Naive thymus-derived CD8-positive, alpha-beta T cell (primary cell): Measurements from ENCODE around the gene CTIF. TPM values are rescaled to one million over a fixed set of nuclear protein-coding genes. Genes with fewer than 3 reads are reported as not detected.
A peak's percentile ranks its signal among the peaks of the same experiment; 100 is the strongest.

Experiments used
- ATAC-seq, 2 donors: fragments of 150-1000 bp; cut with Tn5 transposase in 1 of 2; sonication (Bioruptor Pico), chemical (Tn5 transposase) in 1 of 2; 1 replicate in 1 of 2; 2 replicates in 1 of 2; pipeline ENCODE4 v1.10.0; 2021; ENCODE audit warnings: mild to moderate bottlenecking in 2 of 2, moderate library complexity in 2 of 2
- POLR2A ChIA-PET: fragments of 350-600 bp; sonication (Branson Sonifier 250); formaldehyde crosslinking; loops from one replicate; lab custom pipeline; 2021; ENCODE audit warnings: antibody characterized with exemption; lab: Charles Lee
- DNase-seq, 10 donors: peaks; one replicate each; pipeline versions ENCODE4 v3.0.0 to v3.0.0-alpha.2; 2020 to 2022
- H3K27ac Mint-ChIP-seq, 10 donors: one replicate each; pipeline ENCODE4 v1.8.0; 2020 to 2022; ENCODE audit warnings: mild to moderate bottlenecking in 10 of 10, mixed read lengths in 10 of 10, moderate library complexity in 4 of 10, inconsistent platforms in 1 of 10
- H3K27me3 Mint-ChIP-seq, 5 donors: one replicate each; pipeline ENCODE4 v1.8.0; 2021 to 2022; ENCODE audit warnings: mixed read lengths in 5 of 5
- H3K36me3 Mint-ChIP-seq, 3 donors: one replicate each; pipeline ENCODE4 v1.8.0; 2020 to 2022; ENCODE audit warnings: mixed read lengths in 3 of 3, mild to moderate bottlenecking in 2 of 3, inconsistent platforms in 1 of 3
- H3K4me1 Mint-ChIP-seq, 4 donors: one replicate each; pipeline ENCODE4 v1.8.0; 2021 to 2022; ENCODE audit warnings: mixed read lengths in 4 of 4
- H3K4me3 Mint-ChIP-seq, 10 donors: one replicate each; pipeline ENCODE4 v1.8.0; 2020 to 2022; ENCODE audit warnings: mild to moderate bottlenecking in 10 of 10, mixed read lengths in 10 of 10, moderate library complexity in 6 of 10, inconsistent platforms in 1 of 10
- H3K9me3 Mint-ChIP-seq, 9 donors: one replicate each; pipeline ENCODE4 v1.8.0; 2020 to 2022; ENCODE audit warnings: mixed read lengths in 9 of 9, mild to moderate bottlenecking in 3 of 9, inconsistent platforms in 1 of 9, moderate library complexity in 1 of 9
- polyA plus RNA-seq, 3 donors: library from polyadenylated mRNA; unstranded; fragments of 300-500 nt; fragmentation: Illumina TruSeq; gene quantifications; one replicate each; pipeline ENCODE4 v1.2.3, GENCODE V29; 2021
- total RNA-seq, 8 experiments: library from RNA in 2 of 8; stranded (reverse) in 2 of 8; gene quantifications; one replicate each; pipeline ENCODE4 v1.2.3 and lab custom pipeline; 2021 to 2026

Gene CTIF
- total and polyA plus RNA-seq, 5 experiments from 2014 or later: 0.06 to 3.4 (median 2.0) TPM; not detected in 2

GRCh38 chr18:48824231-48824970, 285.6 kb downstream of the CTIF start:
- no peaks in the 10 kb centered on the region for H3K27me3 Mint-ChIP-seq
- ATAC-seq (no peak), DNase-seq (no peak)
- peaks cover 6 to 18% (median 12%) of the 10 kb centered on the region in 4 donors for H3K4me1 Mint-ChIP-seq
- no peaks in the 10 kb centered on the region for H3K36me3 Mint-ChIP-seq
- peak overlapping the region in 3 of 10 donors; percentile 24 to 58 (median 55) for H3K27ac Mint-ChIP-seq
- POLR2A ChIA-PET: no interaction called here
- H3K4me3 Mint-ChIP-seq: no peak overlapping the region
- H3K9me3 Mint-ChIP-seq: peaks cover 0 to 6% (median 0%) of the 10 kb centered on the region in 9 donors

DNA sequence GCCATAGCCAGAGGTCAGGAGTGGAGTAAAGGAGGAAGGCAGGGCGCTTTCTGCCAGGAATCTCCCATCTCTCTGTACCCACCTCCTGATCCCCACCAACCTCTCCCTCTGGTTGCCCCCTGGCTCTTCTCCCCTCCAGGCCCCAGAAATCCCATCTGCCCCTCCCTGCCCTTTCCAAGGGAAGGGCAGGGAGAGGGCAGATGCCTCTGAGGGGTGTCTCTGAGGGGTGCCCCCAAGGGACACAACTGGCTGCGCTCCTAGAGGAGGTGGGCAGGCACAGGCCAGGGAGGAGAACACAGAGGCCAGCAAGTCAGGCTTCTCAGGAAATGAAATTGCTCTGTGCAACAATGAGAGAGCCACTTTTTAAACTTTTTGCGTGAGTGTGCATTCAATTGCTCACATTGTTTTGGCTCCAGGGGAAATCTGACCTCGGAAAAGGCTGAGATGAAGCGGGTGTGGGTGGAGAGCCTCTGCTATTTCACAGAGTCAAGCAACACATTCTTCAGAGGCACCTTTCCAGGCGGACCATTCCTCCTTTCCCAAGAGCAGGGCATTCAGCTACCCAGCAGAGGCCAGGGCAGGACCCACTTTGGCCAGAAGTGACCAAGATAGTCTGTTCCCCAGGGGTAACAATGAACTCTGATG, 286.4 kb downstream of the CTIF start:
- H3K36me3 Mint-ChIP-seq: no peaks in the 10 kb centered on the region
- peak overlapping the region in 1 of 10 donors; percentile 38 for H3K27ac Mint-ChIP-seq
- peaks cover 6 to 19% (median 12%) of the 10 kb centered on the region in 4 donors for H3K4me1 Mint-ChIP-seq
- no peak overlapping the region for H3K4me3 Mint-ChIP-seq
- DNase-seq: peak in 1 of 10 donors; percentile 15
- peaks cover 0 to 2% (median 0%) of the 10 kb centered on the region in 5 donors for H3K27me3 Mint-ChIP-seq
- POLR2A ChIA-PET: no interaction called here
- H3K9me3 Mint-ChIP-seq: peaks cover 0 to 6% (median 0%) of the 10 kb centered on the region in 9 donors
- ATAC-seq: no peak

- ATAC-seq (no peak), DNase-seq (no peak)
- H3K4me1 Mint-ChIP-seq: peaks cover 7 to 15% (median 9%) of the 10 kb centered on the region in 4 donors
- H3K36me3 Mint-ChIP-seq: no peaks in the 10 kb centered on the region
- POLR2A ChIA-PET: no interaction called here
- peak overlapping the region in 1 of 10 donors; percentile 36 for H3K27ac Mint-ChIP-seq
- H3K9me3 Mint-ChIP-seq: peaks cover 0 to 6% (median 0%) of the 10 kb centered on the region in 9 donors
- H3K27me3 Mint-ChIP-seq: peaks cover 0 to 2% (median 0%) of the 10 kb centered on the region in 5 donors
- no peak overlapping the region for H3K4me3 Mint-ChIP-seq
Observed at GRCh38 chr18:48826271-48826670, 287.4 kb downstream of the CTIF start.

DNA sequence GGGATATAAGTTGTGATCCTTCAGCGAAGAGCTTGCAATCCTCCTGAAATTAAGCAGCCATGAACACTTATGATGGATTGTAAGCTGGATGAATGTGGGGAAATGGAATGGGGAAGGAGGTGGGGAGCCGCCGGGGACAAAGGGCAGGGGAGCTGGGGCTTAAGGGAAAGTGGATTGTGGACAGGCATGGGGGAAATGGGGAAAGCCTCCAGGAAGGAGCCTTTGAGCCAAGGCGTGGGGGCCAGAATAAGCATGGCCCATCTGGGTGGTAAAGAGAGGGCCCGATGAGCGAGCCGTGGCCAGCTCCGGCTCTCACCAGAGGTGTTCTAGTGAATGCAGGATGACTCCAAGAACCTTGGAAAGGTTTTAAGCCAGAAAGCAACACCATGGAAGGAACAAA, 288.0 kb downstream of the CTIF start:
- POLR2A ChIA-PET: no interaction called here
- no peak overlapping the region for H3K4me3 Mint-ChIP-seq
- H3K4me1 Mint-ChIP-seq: peaks cover 7 to 17% (median 12%) of the 10 kb centered on the region in 4 donors
- peaks cover 0 to 6% (median 0%) of the 10 kb centered on the region in 9 donors for H3K9me3 Mint-ChIP-seq
- no peak for ATAC-seq
- no peaks in the 10 kb centered on the region for H3K36me3 Mint-ChIP-seq
- H3K27me3 Mint-ChIP-seq: peaks cover 0 to 2% (median 0%) of the 10 kb centered on the region in 5 donors
- DNase-seq: no peak
- H3K27ac Mint-ChIP-seq: no peak overlapping the region

DNA sequence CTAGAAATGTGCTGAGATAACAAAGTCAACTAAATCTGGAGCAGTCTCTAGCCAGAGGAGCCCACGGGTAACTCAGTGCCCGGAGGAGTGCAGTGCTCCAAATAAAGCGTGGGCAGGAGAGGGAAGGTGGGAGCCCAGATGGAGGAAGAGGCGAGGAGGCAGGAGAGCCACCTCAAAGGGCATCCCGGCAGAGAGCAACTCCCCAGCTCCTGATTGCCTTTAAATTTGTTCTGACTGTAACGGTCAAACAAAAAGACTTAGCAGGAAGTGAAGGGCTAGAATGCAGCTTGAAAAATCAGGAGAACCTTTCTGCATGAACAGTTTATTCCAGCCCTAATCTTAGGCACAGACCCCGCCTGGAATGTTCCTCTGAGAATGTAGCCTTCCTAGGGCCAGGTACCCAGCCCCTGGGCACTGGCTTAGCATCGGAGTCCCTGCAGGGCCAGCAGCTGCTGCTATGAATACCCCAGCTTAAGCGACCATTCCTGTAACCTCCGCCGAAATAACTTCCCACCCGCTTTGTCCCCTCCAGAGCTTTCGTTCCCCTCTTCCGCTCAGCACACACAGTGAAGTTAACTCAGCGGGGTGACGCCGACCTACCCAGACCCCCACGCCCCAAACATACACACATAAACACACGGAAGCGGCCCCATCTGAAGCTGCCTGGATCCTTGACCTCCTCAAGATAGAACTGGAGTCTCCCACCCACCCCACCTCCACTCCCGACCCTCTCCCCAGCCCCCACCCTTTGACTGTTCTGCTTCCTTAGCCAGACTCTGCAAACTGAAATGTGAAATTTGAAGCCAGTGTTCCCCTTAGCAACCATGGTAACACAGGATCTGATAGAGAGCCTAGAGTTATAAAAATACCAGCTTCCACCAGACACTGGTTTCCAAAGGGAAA, 288.7 kb downstream of the CTIF start:
- peak overlapping the region in 1 of 10 donors; percentile 24 for H3K4me3 Mint-ChIP-seq
- H3K9me3 Mint-ChIP-seq: peaks cover 0 to 6% (median 0%) of the 10 kb centered on the region in 9 donors
- POLR2A ChIA-PET: interaction anchor here (1.4 kb wide), 1 partner anchor 14 kb away, joined by 4 read pairs; no protein-coding TSS in a partner anchor
- peaks cover 9 to 23% (median 17%) of the 10 kb centered on the region in 4 donors for H3K4me1 Mint-ChIP-seq
- ATAC-seq: no peak
- peak overlapping the region in 2 of 10 donors; percentile 5 to 73 for H3K27ac Mint-ChIP-seq
- H3K36me3 Mint-ChIP-seq: no peaks in the 10 kb centered on the region
- H3K27me3 Mint-ChIP-seq: peaks cover 0 to 2% (median 0%) of the 10 kb centered on the region in 5 donors
- no peak for DNase-seq

DNA sequence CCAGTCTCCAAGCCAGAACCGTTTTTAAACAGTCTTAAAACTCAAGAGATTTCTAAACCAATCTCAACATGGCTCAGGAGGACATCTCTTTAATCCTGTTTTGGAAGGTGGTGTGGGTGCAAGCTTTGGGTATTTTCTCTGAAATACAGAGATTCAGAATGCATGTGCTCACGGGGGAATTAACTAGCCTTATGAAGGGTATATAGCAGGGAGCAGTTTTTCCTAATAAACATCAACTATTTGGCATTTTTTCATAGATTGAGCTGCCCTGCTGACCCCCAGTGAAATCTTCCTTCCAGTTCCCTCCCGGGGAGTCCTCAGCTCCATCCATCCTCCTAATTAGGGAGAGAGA, 289.3 kb downstream of the CTIF start:
- Mint-ChIP-seq H3K9me3 (peaks cover 0 to 6% (median 0%) of the 10 kb centered on the region in 9 donors), H3K27ac (no peak overlapping the region), H3K4me3 (no peak overlapping the region), H3K36me3 (no peaks in the 10 kb centered on the region), H3K27me3 (peaks cover 0 to 2% (median 0%) of the 10 kb centered on the region in 5 donors), H3K4me1 (peaks cover 15 to 29% (median 24%) of the 10 kb centered on the region in 4 donors)
- ATAC-seq: no peak
- POLR2A ChIA-PET: interaction anchor here (1.4 kb wide), 1 partner anchor 15 kb away, joined by 4 read pairs; no protein-coding TSS in a partner anchor
- no peak for DNase-seq

- Mint-ChIP-seq H3K4me1 (peaks cover 15 to 35% (median 31%) of the 10 kb centered on the region in 4 donors), H3K27me3 (peaks cover 0 to 2% (median 0%) of the 10 kb centered on the region in 5 donors), H3K9me3 (peaks cover 0 to under 1% (median 0%) of the 10 kb centered on the region in 9 donors), H3K36me3 (no peaks in the 10 kb centered on the region), H3K27ac (no peak overlapping the region), H3K4me3 (no peak overlapping the region)
- no peak for ATAC-seq
- peak in 1 of 10 donors; percentile 10 for DNase-seq
- POLR2A ChIA-PET: interaction anchor here (1.4 kb wide), 1 partner anchor 16 kb away, joined by 4 read pairs; no protein-coding TSS in a partner anchor
Observed at GRCh38 chr18:48828691-48829442, 290.0 kb downstream of the CTIF start.

DNA sequence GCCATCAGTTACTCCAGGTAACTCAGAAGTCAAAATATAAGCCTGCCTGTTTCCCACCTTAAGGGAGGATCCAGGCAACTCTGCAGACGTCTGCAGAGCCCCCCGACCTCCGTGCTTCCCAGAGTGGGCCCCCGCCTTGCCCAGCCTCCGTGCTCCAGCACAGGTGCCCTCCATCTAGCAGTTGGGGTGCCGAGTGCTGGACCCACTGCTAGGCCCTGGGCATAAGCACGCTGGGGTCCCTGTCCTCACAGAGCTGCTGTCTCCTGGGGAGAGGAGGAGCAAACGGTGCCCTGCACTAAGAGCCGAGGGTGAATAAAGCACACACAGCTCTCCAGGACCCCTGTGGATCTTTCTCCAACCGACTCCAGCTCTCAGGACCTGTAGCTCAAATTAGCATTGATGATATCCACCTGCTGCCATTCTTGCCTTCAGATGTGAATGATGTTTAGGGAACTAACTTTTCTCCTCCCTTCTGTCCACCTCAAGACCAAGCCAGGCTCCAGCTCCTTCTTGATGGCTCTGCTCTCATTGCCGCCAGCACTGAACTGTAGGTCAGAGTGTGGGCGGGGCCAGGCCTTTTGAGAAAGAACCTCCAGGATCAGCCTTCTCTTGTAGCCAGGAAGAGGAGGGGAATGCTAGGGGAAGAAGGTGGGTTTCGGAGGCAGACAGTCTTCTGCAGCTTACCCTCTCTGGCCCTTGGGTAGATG, 290.8 kb downstream of the CTIF start:
- Mint-ChIP-seq H3K9me3 (no peaks in the 10 kb centered on the region), H3K27me3 (peaks cover 0 to 2% (median 0%) of the 10 kb centered on the region in 5 donors), H3K4me3 (no peak overlapping the region), H3K4me1 (peaks cover 20 to 42% (median 38%) of the 10 kb centered on the region in 4 donors), H3K27ac (peak overlapping the region in 2 of 10 donors; percentile 36 to 53), H3K36me3 (no peaks in the 10 kb centered on the region)
- ATAC-seq (no peak), DNase-seq (no peak)
- POLR2A ChIA-PET: interaction anchor here (1.2 to 1.4 kb wide), 2 partner anchors 9 to 16 kb away, joined by 4 read pairs; no protein-coding TSS in a partner anchor

GRCh38 chr18:48831113-48831759, 292.4 kb downstream of the CTIF start:
- DNase-seq: no peak
- Mint-ChIP-seq H3K9me3 (no peaks in the 10 kb centered on the region), H3K27me3 (peaks cover 0 to 2% (median 0%) of the 10 kb centered on the region in 5 donors), H3K4me1 (peaks cover 24 to 56% (median 51%) of the 10 kb centered on the region in 4 donors), H3K36me3 (no peaks in the 10 kb centered on the region), H3K4me3 (peak overlapping the region in 3 of 10 donors; percentile 1 to 74 (median 23)), H3K27ac (peak overlapping the region in 3 of 10 donors; percentile 22 to 42 (median 37))
- no peak for ATAC-seq
- POLR2A ChIA-PET: interaction anchor here (0.6 to 4.4 kb wide), 3 partner anchors 11 to 85 kb away, joined by 3 to 18 read pairs (median 4); no protein-coding TSS in a partner anchor

GRCh38 chr18:48831802-48832201, 293.0 kb downstream of the CTIF start:
- Mint-ChIP-seq H3K4me3 (no peak overlapping the region), H3K27me3 (peaks cover 0 to 2% (median 0%) of the 10 kb centered on the region in 5 donors), H3K4me1 (peaks cover 22 to 60% (median 53%) of the 10 kb centered on the region in 4 donors), H3K36me3 (no peaks in the 10 kb centered on the region), H3K27ac (peak overlapping the region in 2 of 10 donors; percentile 42 to 81), H3K9me3 (no peaks in the 10 kb centered on the region)
- ATAC-seq: no peak
- POLR2A ChIA-PET: interaction anchor here (0.6 to 4.4 kb wide), 4 partner anchors 11 to 85 kb away, joined by 3 to 18 read pairs (median 4); no protein-coding TSS in a partner anchor
- no peak for DNase-seq
